H1 (cell line): Measurements from ENCODE around the gene NANP. TPM values are rescaled to one million over a fixed set of nuclear protein-coding genes. Genes with fewer than 3 reads are reported as not detected.
A peak's percentile ranks its signal among the peaks of the same experiment; 100 is the strongest.

Experiments used
- BCL11A ChIP-seq, 2 experiments: IDR thresholded peaks; one replicate each; pipeline ENCODE4 v1.6.1; 2011; ENCODE audit warnings: low read depth in 2 of 2, low read length in 2 of 2, mild to moderate bottlenecking in 2 of 2
- CBX8 ChIP-seq: fragments of 300-800, 300-1000 bp; sonication (generic); IDR thresholded peaks from 2 replicates; pipeline ENCODE4 v1.7.1; 2016; ENCODE audit warnings: low read depth, low read length, borderline replicate concordance
- CHD2 ChIP-seq: IDR thresholded peaks from 2 replicates; pipeline ENCODE4 v1.6.1; 2012; ENCODE audit warnings: low read length, improper control_type of control experiment
- EP300 ChIP-seq, 2 experiments: IDR thresholded peaks; 1 replicate in 1 of 2; 2 replicates in 1 of 2; pipeline ENCODE4 v1.6.1; 2011 to 2012; ENCODE audit warnings: low read depth in 2 of 2, low read length in 2 of 2, mild to moderate bottlenecking in 2 of 2, borderline replicate concordance in 1 of 2, inconsistent platforms in 1 of 2, moderate library complexity in 1 of 2
- EZH2 ChIP-seq: fragments of 200-600 bp; sonication (generic); IDR thresholded peaks from 2 replicates; pipeline ENCODE4 v1.7.1; 2012; ENCODE audit warnings: low read depth, mild to moderate bottlenecking, moderate library complexity, low read length, inconsistent platforms; ENCODE audit not compliant: severe bottlenecking
- GTF2F1 ChIP-seq: IDR thresholded peaks from 2 replicates; pipeline ENCODE4 v1.6.1; 2012; ENCODE audit warnings: low read depth, low read length, improper control_type of control experiment, borderline replicate concordance
- JUN ChIP-seq: IDR thresholded peaks from 2 replicates; pipeline ENCODE4 v1.6.1; 2011; ENCODE audit warnings: low read depth, mild to moderate bottlenecking, improper control_type of control experiment, low read length
- MAFK ChIP-seq: IDR thresholded peaks from 2 replicates; pipeline ENCODE4 v1.6.1; 2012; ENCODE audit warnings: low read depth, mild to moderate bottlenecking, improper control_type of control experiment, low read length
- PHF8 ChIP-seq: fragments of 200-600 bp; sonication (generic); conservative IDR thresholded peaks from 2 replicates; pipeline ENCODE4 v1.7.1; 2012; ENCODE audit warnings: low read depth, mild to moderate bottlenecking, inconsistent platforms, low read length, moderate library complexity
- RAD21 ChIP-seq, 2 experiments: IDR thresholded peaks in 1 of 2; conservative IDR thresholded peaks in 1 of 2; 2 replicates each; pipeline ENCODE4 v1.6.1; 2011; ENCODE audit warnings: low read depth in 2 of 2, low read length in 2 of 2, improper control_type of control experiment in 1 of 2, inconsistent platforms in 1 of 2, mild to moderate bottlenecking in 1 of 2, moderate library complexity in 1 of 2
- RBBP5 ChIP-seq: IDR thresholded peaks from 2 replicates; pipeline ENCODE4 v1.7.1; 2012; ENCODE audit warnings: low read depth, mild to moderate bottlenecking, inconsistent platforms, low read length, moderate library complexity, borderline replicate concordance
- RFX5 ChIP-seq: IDR thresholded peaks from 2 replicates; pipeline ENCODE4 v1.6.1; 2011; ENCODE audit warnings: low read depth, low read length, improper control_type of control experiment, borderline replicate concordance
- SIRT6 ChIP-seq: IDR thresholded peaks from one replicate; pipeline ENCODE4 v1.7.1; 2012; ENCODE audit warnings: low read length, inconsistent platforms
- SP4 ChIP-seq: IDR thresholded peaks from 2 replicates; pipeline ENCODE4 v1.6.1; 2012; ENCODE audit warnings: low read length, inconsistent platforms
- SRF ChIP-seq: IDR thresholded peaks from 2 replicates; pipeline ENCODE4 v1.6.1; 2011; ENCODE audit warnings: mild to moderate bottlenecking, low read depth, low read length, moderate library complexity
- polyA plus RNA-seq, 7 experiments: library from polyadenylated mRNA; depleted of rRNA in 3 of 7; stranded (reverse) in 5 of 7; unstranded in 2 of 7; fragments of >200 nt in 5 of 7; fragments of 200-250 nt in 2 of 7; gene quantifications; 1 replicate in 5 of 7; 2 replicates in 1 of 7; 4 replicates in 1 of 7; pipeline versions ENCODE4 v1.2.1 to v1.2.3, GENCODE V29; 2011 to 2013; ENCODE audit warnings: missing spikeins in 2 of 7, mixed read lengths in 2 of 7
- total RNA-seq: library from RNA; stranded (reverse); fragmentation: NEBNext Ultra II Directional; extraction: Animal tissue kit (Norgen Biotek cat#: 25700); gene quantifications from 2 replicates; pipeline ENCODE4 v1.2.1, GENCODE V29; 2021
- TF ChIP-seq, protein P1 (sequence below): IDR thresholded peaks from 2 replicates; pipeline ENCODE4 v1.6.1; 2012; ENCODE audit warnings: inconsistent platforms

Gene NANP
- total and polyA plus RNA-seq, 2 of the 8 experiments (the other 6 are each of a cell fraction or from before 2014, with no cell fraction given): 3.8 to 6.2 TPM

DNA sequence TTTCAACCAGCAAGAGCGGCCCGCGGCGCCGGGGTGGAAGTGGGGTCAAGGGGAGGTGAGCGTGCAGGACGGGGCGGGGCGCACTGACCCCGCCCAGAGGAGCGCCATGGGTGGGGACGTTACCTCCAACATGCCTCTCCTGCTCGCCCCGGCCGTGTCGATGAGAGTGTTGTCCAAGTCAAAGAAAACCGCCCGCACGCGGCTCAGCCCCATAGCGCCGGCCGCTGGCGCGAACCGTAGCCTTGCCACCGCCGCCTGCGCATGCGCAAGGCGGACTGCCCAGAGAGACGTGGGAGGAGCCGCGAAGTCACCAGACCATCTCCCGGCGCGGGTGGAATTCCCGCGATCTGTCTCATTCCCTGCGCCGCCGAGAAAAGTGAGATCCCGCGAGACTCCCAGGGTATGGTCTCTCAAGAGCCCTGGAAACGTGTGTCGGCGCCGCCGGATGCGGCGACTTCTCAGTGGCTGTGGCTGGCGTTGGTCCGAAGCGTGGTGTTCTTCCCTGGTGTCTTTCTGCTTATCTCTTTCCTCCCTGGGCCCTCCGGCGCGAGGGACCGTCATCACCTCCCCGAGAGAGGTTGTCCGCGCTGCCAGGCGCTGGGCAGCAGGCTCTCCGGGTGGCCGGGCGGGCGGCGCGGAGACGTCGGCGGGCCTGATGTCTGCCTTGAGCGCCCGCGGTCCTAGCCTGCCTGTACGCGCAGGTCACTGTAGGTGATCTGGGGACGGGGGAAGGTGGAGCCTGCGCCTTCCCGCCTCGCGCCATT, at the start of gene NANP (continued):
- TF ChIP-seq RFX5 (no peak), RAD21 (IDR thresholded peaks at IDR 0.05 in 1 of 2, conservative IDR thresholded peaks at IDR 0.05 in 1 of 2; ENCODE audit: low read depth in 2 of 2, low read length in 2 of 2) (0 out of 4 replicates have a peak, but pooled peaks of 1 of the 2 experiments have one; percentile 0), PHF8 (peak; percentile 88), CHD2 (peak; percentile 98), SIRT6 (no peak), CBX8 (no peak), MAFK (no peak), EP300 (IDR thresholded peaks at IDR 0.05; ENCODE audit: borderline replicate concordance in 1 of 2, low read depth in 2 of 2, low read length in 2 of 2) (no peak), BCL11A (IDR thresholded peaks at IDR 0.05; ENCODE audit: low read depth in 2 of 2, low read length in 2 of 2) (no peak), SP4 (no peak), SRF (no peak), EZH2 (no peak), GTF2F1 (no peak), RBBP5 (peak; percentile 85; the same call in 1 of the 2 replicates), JUN (no peak)
- TF ChIP-seq, protein P1, sequence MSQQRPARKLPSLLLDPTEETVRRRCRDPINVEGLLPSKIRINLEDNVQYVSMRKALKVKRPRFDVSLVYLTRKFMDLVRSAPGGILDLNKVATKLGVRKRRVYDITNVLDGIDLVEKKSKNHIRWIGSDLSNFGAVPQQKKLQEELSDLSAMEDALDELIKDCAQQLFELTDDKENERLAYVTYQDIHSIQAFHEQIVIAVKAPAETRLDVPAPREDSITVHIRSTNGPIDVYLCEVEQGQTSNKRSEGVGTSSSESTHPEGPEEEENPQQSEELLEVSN: peak; percentile 97
